ENCODE results near the gene PRKD2. TPM values are rescaled to one million over a fixed set of nuclear protein-coding genes. Genes with fewer than 3 reads are reported as not detected.

Gene PRKD2
- total RNA-seq, 1 donor from 2014 or later = 191 TPM

DNA sequence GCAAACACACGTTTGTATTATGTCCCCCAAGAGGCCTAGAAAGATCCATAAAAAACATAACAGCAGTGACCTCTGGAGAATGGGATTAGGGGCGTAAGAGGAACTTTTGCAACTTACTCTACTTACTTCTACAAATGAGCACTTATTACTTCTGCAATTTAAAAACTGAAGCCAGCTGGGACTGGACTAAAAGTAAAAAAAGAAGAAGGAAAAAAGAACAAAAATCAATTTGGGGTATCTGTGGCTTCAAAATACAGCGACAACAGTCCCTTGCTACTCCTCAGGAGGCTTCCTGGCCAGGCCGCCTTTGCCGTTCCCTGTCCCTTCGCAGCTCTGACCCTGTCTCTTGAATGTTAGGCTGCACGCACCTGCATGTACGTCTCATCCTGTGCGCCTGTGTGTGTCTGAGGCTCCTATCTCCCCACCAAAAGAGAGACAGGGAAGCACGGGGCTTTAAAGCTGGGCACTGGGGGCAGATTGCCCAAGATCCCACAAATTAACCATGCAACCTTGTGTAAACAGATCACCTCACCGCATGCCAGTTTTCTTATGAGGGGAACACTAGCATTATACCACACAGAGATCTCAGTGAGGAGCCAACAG, 16.9 kb upstream of the PRKD2 start:
- DNase-seq (no peak), ATAC-seq (ENCODE audit: low read depth) (no peak)
- H3K27me3 Mint-ChIP-seq = no peaks in the 10 kb centered on the region
- no peaks in the 10 kb centered on the region for H3K9me3 Mint-ChIP-seq
- CTCF ChIA-PET = interaction anchor here (9.3 kb wide), 1 partner anchor 30 kb away, joined by 168 read pairs; no protein-coding TSS in a partner anchor
- H3K4me3 Mint-ChIP-seq = no peak overlapping the region
- no peak overlapping the region for H3K27ac Mint-ChIP-seq
- intact Hi-C loops (cut with micrococcal nuclease) = no loop called here
- POLR2A ChIA-PET = interaction anchor here (0.6 kb wide), 1 partner anchor 28 kb away, joined by 3 read pairs; no protein-coding TSS in a partner anchor
- H3K36me3 Mint-ChIP-seq (ENCODE audit: low read depth) = peaks cover 82% of the 10 kb centered on the region
- TF ChIP-seq, protein P1, sequence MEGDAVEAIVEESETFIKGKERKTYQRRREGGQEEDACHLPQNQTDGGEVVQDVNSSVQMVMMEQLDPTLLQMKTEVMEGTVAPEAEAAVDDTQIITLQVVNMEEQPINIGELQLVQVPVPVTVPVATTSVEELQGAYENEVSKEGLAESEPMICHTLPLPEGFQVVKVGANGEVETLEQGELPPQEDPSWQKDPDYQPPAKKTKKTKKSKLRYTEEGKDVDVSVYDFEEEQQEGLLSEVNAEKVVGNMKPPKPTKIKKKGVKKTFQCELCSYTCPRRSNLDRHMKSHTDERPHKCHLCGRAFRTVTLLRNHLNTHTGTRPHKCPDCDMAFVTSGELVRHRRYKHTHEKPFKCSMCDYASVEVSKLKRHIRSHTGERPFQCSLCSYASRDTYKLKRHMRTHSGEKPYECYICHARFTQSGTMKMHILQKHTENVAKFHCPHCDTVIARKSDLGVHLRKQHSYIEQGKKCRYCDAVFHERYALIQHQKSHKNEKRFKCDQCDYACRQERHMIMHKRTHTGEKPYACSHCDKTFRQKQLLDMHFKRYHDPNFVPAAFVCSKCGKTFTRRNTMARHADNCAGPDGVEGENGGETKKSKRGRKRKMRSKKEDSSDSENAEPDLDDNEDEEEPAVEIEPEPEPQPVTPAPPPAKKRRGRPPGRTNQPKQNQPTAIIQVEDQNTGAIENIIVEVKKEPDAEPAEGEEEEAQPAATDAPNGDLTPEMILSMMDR (IDR thresholded peaks at IDR 0.05) = no peak
- peaks cover 20% of the 10 kb centered on the region for H3K4me1 Mint-ChIP-seq

DNA sequence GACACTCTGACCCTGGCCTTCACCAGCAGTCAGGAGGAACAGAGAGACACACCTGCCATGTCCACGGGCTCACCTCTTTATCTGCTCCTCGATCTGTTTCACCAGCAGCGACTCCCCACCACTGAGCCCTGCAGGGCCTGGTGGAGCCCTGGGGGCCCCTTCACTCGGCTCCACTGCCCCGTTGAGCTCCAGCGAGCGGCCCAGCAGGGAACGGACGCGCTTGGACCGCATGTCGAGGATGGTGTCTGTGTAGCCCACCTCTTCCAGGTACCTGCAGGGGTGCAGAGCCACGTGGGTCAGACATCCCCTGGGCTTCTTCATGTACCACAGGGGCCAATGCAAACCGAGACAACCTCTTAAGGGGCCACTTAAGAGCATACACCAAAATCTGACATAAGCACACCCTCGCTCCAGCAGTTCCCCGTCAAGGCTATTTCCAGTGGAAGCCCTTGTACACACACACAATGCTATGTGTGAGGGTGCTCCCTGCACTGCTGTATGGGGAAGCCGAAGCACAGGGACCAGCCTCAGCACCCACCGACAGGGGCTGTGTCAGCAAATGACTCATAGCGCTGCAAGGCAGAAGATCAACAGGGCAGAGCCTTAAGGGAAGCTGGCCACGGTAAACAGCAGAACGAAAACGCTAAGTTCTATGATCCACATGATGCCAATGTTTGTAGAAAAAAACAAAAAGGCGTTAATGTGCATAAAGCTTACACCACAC, 16.2 kb upstream of the PRKD2 start:
- Mint-ChIP-seq H3K9me3 (no peaks in the 10 kb centered on the region), H3K4me1 (peaks cover 25% of the 10 kb centered on the region), H3K4me3 (no peak overlapping the region), H3K27me3 (no peaks in the 10 kb centered on the region), H3K27ac (no peak overlapping the region), H3K36me3 (ENCODE audit: low read depth) (peaks cover 81% of the 10 kb centered on the region)
- ChIA-PET POLR2A (interaction anchor here (0.6 to 0.7 kb wide), 2 partner anchors 29 to 122 kb away, joined by 3 read pairs; no protein-coding TSS in a partner anchor), CTCF (interaction anchor here (9.3 kb wide), 1 partner anchor 29 kb away, joined by 168 read pairs; no protein-coding TSS in a partner anchor)
- TF ChIP-seq, protein P1 (IDR thresholded peaks at IDR 0.05) = no peak
- intact Hi-C loops (cut with micrococcal nuclease) = no loop called here
- ATAC-seq (ENCODE audit: low read depth) (no peak), DNase-seq (no peak)

DNA sequence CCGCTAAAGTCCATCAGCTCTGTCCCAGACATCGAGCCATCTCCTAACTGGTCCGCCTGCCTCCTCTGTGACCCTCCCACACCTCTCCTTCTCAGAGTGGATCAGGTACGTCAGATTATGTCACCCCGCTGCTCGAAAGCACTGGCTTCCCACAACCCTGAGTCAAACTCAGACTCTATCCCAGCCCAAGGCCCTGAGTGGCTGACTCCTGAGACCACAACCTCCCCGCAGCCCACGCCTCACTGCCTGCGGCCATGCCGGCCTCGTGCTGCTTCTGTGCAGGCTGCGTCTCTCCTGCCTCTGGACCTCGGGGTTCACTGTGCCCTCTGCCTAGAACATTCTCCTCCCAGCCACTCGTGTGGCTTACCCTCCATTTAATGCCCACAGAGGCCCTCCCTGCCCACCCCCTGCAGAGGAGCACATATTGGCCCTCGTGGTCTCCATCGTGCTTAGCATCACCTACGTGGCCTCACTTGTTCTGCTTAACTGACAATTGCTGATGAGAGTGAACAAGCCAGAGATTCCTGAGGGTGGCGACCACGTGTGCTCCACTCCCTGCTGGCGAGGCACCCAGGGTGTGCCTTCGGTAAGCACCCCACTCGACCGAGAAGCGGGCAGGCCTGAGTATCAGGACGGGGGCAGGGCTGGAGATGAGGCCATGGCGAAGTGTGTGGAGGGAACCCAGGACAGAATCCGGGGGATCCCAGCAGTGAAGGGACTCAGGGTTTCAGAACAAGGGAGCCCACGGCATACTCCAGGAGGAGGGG, 15.4 kb upstream of the PRKD2 start:
- H3K27ac Mint-ChIP-seq = no peak overlapping the region
- ChIA-PET CTCF (interaction anchor here (9.3 kb wide), 1 partner anchor 28 kb away, joined by 168 read pairs; no protein-coding TSS in a partner anchor), POLR2A (interaction anchor here (0.5 to 0.7 kb wide), 3 partner anchors 121 to 1585 kb away, joined by 3 to 4 read pairs (median 3); no protein-coding TSS in a partner anchor)
- ATAC-seq (ENCODE audit: low read depth) (no peak), DNase-seq (no peak)
- intact Hi-C loops (cut with micrococcal nuclease) = no loop called here
- H3K4me3 Mint-ChIP-seq = no peak overlapping the region
- H3K27me3 Mint-ChIP-seq = no peaks in the 10 kb centered on the region
- H3K4me1 Mint-ChIP-seq = peaks cover 27% of the 10 kb centered on the region
- TF ChIP-seq, protein P1 (IDR thresholded peaks at IDR 0.05) = no peak
- peaks cover 78% of the 10 kb centered on the region for H3K36me3 Mint-ChIP-seq (ENCODE audit: low read depth)
- no peaks in the 10 kb centered on the region for H3K9me3 Mint-ChIP-seq

DNA sequence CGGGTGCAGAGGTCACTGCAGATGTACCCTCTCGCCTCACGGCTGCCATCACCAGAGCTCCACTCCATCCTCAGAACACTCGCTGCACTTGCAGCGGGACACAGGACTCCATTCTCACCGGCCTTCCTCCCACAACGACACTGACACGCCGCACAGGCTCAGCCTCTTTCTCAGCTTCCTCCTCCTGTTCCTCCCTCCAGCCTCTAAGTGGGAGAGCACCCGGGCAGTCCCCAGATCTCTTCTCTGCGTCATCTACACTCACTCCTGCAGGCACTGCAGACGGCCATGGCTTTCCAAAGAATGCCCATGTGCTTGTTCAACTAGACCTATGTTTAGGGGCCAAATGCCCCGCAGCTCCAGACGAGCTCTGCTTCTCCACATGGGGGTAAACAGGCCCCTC, 14.7 kb upstream of the PRKD2 start:
- Mint-ChIP-seq H3K4me3 (no peak overlapping the region), H3K4me1 (peaks cover 27% of the 10 kb centered on the region), H3K9me3 (no peaks in the 10 kb centered on the region), H3K27me3 (no peaks in the 10 kb centered on the region), H3K27ac (peak overlapping the region; percentile 32), H3K36me3 (ENCODE audit: low read depth) (peaks cover 78% of the 10 kb centered on the region)
- ChIA-PET POLR2A (interaction anchor here (0.6 to 0.9 kb wide), 2 partner anchors 16 to 1586 kb away, joined by 3 to 4 read pairs; no protein-coding TSS in a partner anchor), CTCF (interaction anchor here (9.3 kb wide), 1 partner anchor 28 kb away, joined by 168 read pairs; no protein-coding TSS in a partner anchor)
- TF ChIP-seq, protein P1 (IDR thresholded peaks at IDR 0.05) = no peak
- no peak for ATAC-seq (ENCODE audit: low read depth)
- intact Hi-C loops (cut with micrococcal nuclease) = no loop called here
- DNase-seq = no peak

All from activated B cell treated with CpG ODN at 0.5 μM for 24 hours (primary cell).